Stomach (tissue), 9 donors: ENCODE results near the gene NINJ2. TPM values are rescaled to one million over a fixed set of nuclear protein-coding genes. Genes with fewer than 3 reads are reported as not detected.

Experiments used
- DNase-seq, 2 donors: peaks; one replicate each; pipeline versions ENCODE4 v3.0.0 to v3.0.0-alpha.2; 2013 to 2019
- H3K27ac ChIP-seq, 5 donors: fragments of 200-600 bp in 4 of 5; sonication (generic) in 4 of 5; one replicate each; pipeline ENCODE4 v1.5.1; 2013 to 2019; ENCODE audit warnings: mild to moderate bottlenecking in 1 of 5, moderate library complexity in 1 of 5
- H3K27me3 ChIP-seq, 3 donors: fragments of 200-600 bp; sonication (generic); one replicate each; pipeline ENCODE4 v1.5.1; 2017 to 2019; ENCODE audit warnings: mixed run types in 1 of 3
- H3K36me3 ChIP-seq, 4 donors: fragments of 200-600 bp; sonication (generic); 1 replicate in 3 of 4; 2 replicates in 1 of 4; pipeline ENCODE4 v1.5.1; 2016 to 2019
- H3K4me1 ChIP-seq, 4 donors: fragments of 200-600 bp; sonication (generic); one replicate each; pipeline ENCODE4 v1.5.1; 2016 to 2019
- H3K4me3 ChIP-seq, 4 donors: fragments of 200-600 bp; sonication (generic) in 3 of 4; one replicate each; pipeline ENCODE4 v1.5.1; 2016 to 2019; ENCODE audit warnings: mild to moderate bottlenecking in 1 of 4
- H3K9me3 ChIP-seq, 4 donors: fragments of 200-600 bp; sonication (generic); one replicate each; pipeline ENCODE4 v1.5.1; 2016 to 2019
- EP300 ChIP-seq: sonication (generic); formaldehyde crosslinking; IDR thresholded peaks from one replicate; pipeline ENCODE4 v1.6.1; 2017; ENCODE audit warnings: antibody characterized with exemption
- POLR2A ChIP-seq, 4 donors: fragments of 450-650 bp; IDR thresholded peaks; one replicate each; pipeline ENCODE4 v1.6.1; 2016; ENCODE audit warnings: antibody characterized with exemption in 4 of 4, control low read depth in 2 of 4, mild to moderate bottlenecking in 1 of 4, moderate library complexity in 1 of 4
- POLR2AphosphoS5 ChIP-seq, 3 donors: sonication (generic); formaldehyde crosslinking; IDR thresholded peaks; one replicate each; pipeline ENCODE4 v1.6.1; 2016; ENCODE audit warnings: antibody characterized with exemption in 3 of 3
- WGBS, 5 donors: extraction: QIAGEN DNeasy Blood & Tissue Kit in 3 of 5; methylation state at CpG; one replicate each; pipeline versions ENCODE4 v1.1.5 to v1.1.7; 2013 to 2018; 5-methylcytosine and 5-hydroxymethylcytosine counted together
- intact Hi-C: fragments of 100-400 bp; cut with DNase I; formaldehyde crosslinking; loops from one replicate; pipeline ENCODE4 v1.15.1; 2023; ENCODE audit warnings: low total_unique reads
- polyA plus RNA-seq, 3 donors: library from polyadenylated mRNA; stranded (reverse); fragments of 200-250 nt; gene quantifications; one replicate each; pipeline ENCODE4 v1.2.3, GENCODE V29; 2013
- total RNA-seq, 5 donors: library from RNA; depleted of rRNA; stranded (reverse); fragments of >200 nt; gene quantifications; one replicate each; pipeline versions ENCODE4 v1.1.0 to v1.2.3, GENCODE V29; 2014 to 2016
- TF ChIP-seq, protein P1 (sequence below), 7 experiments: fragments of 450-650 bp in 4 of 7; fragments of 200-600 bp in 3 of 7; sonication (generic) in 3 of 7; IDR thresholded peaks; one replicate each; pipeline ENCODE4 v1.5.1; 2016 to 2019; ENCODE audit warnings: antibody characterized with exemption in 7 of 7, control low read depth in 2 of 7, mild to moderate bottlenecking in 1 of 7
- donor health status: healthy with polysubstance abuse.
- donor health status: Bipolar disorder and iron deficiency.
- donor health status: healthy.

The NINJ2 gene
- total and polyA plus RNA-seq, 8 donors, result 2.0 to 26.2 (median 5.0) TPM; not detected in 3

DNA sequence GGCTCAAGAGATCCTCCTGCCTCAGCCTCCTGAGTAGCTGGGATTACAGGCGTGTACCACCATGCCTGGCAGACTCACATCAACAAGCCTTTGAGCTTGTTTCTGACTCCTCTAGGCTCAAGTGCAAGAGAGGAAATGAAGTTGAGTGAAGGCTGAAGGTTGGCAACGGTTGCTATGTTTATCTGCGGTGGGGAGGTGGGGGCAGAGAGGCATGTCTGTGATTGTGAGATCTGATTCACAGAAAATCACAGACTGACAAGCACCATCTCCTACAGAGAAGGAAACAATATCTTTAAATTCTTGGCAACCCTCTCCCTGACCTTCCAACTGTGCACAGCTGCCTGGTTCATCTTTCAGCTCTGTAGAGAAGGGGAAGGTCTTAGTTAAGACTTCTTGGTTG is 22.1 kb upstream of the NINJ2 start:
- no peak overlapping the region for H3K27ac ChIP-seq
- no peak overlapping the region for H3K4me3 ChIP-seq
- intact Hi-C loops, result no loop called here
- WGBS, 5 donors, result 33 to 56% (median 37%) methylated on average over 3 of the region's 3 CpGs
- H3K36me3 ChIP-seq, result no peaks in the 10 kb centered on the region
- DNase-seq, result peak in 1 of 2 donors; percentile 79
- peaks cover 0 to 7% (median 0%) of the 10 kb centered on the region in 4 donors for H3K4me1 ChIP-seq
- TF ChIP-seq POLR2A (IDR thresholded peaks at IDR 0.05) (no peak), POLR2AphosphoS5 (IDR thresholded peaks at IDR 0.05) (no peak), EP300 (no peak)
- TF ChIP-seq, protein P1, sequence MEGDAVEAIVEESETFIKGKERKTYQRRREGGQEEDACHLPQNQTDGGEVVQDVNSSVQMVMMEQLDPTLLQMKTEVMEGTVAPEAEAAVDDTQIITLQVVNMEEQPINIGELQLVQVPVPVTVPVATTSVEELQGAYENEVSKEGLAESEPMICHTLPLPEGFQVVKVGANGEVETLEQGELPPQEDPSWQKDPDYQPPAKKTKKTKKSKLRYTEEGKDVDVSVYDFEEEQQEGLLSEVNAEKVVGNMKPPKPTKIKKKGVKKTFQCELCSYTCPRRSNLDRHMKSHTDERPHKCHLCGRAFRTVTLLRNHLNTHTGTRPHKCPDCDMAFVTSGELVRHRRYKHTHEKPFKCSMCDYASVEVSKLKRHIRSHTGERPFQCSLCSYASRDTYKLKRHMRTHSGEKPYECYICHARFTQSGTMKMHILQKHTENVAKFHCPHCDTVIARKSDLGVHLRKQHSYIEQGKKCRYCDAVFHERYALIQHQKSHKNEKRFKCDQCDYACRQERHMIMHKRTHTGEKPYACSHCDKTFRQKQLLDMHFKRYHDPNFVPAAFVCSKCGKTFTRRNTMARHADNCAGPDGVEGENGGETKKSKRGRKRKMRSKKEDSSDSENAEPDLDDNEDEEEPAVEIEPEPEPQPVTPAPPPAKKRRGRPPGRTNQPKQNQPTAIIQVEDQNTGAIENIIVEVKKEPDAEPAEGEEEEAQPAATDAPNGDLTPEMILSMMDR (IDR thresholded peaks at IDR 0.05), result no peak
- no peaks in the 10 kb centered on the region for H3K27me3 ChIP-seq
- H3K9me3 ChIP-seq, result no peaks in the 10 kb centered on the region

DNA sequence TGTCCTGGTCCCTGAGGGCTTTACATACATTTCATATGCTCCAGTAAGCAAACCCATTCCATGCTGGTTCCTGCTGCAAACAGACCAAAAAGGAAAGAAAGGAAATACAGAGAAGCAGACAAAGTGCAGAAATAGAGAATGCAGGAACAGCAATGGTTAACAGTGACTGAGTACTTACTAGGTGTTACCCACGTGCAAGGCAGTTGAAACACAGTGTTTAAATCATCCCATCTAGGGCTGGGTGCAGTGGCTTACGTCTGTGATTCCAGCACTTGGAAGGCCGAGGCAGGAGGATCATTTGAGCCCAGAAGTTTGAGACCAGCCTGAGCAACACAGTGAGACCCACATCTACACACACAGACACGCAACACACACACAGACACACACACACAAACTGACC is 21.2 kb upstream of the NINJ2 start:
- H3K4me3 ChIP-seq, result no peak overlapping the region
- no peak for TF ChIP-seq EP300
- TF ChIP-seq POLR2AphosphoS5 (IDR thresholded peaks at IDR 0.05), result no peak
- no peak for TF ChIP-seq POLR2A (IDR thresholded peaks at IDR 0.05)
- TF ChIP-seq, protein P1 (IDR thresholded peaks at IDR 0.05), result no peak
- H3K9me3 ChIP-seq, result no peaks in the 10 kb centered on the region
- DNase-seq, result no peak
- intact Hi-C loops, result no loop called here
- H3K36me3 ChIP-seq, result no peaks in the 10 kb centered on the region
- no peaks in the 10 kb centered on the region for H3K27me3 ChIP-seq
- no peak overlapping the region for H3K27ac ChIP-seq
- H3K4me1 ChIP-seq, result peaks cover 0 to 7% (median 0%) of the 10 kb centered on the region in 4 donors
- WGBS, 5 donors, result 71 to 75% (median 73%) methylated on average over 4 of the region's 4 CpGs

DNA sequence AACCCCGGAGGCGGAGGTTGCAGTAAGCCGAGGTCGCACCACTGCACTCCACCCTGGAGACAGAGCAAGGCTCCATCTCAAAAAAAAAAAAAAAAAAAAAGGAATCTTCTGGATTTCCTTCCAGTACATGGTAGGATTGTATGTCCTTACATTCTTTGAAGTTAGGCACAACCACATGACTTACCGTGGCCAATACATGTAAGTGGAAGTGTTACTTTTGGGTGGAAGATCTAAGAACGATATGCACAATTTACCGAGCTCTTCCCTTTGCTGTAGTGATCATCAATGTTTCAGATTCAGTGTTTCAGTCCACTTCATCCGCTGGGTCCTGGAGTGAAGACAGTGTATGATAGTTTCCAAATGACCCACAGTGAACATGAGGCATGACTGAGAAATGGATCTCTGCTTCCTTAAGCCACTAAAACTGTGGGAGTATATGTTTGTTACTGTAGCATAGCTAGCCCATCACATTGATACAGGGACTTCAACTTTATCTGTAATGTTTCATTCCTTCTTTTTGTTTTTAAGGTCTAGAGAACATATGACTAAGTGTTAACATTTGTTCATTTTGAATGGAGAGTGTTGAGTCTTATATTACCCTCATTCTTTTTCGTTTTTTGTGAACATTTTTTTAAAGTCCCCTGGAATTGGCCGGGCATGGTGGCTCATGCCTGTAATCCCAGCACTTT is 18.5 kb upstream of the NINJ2 start:
- intact Hi-C loops, result no loop called here
- Histone ChIP-seq H3K36me3 (no peaks in the 10 kb centered on the region), H3K27ac (no peak overlapping the region), H3K27me3 (no peaks in the 10 kb centered on the region), H3K4me3 (no peak overlapping the region), H3K4me1 (peaks cover 0 to 7% (median 0%) of the 10 kb centered on the region in 4 donors), H3K9me3 (no peaks in the 10 kb centered on the region)
- WGBS, 5 donors, result 92 to 95% (median 93%) methylated on average over 10 of the region's 10 CpGs
- TF ChIP-seq EP300 (no peak), POLR2AphosphoS5 (IDR thresholded peaks at IDR 0.05) (no peak), POLR2A (IDR thresholded peaks at IDR 0.05) (no peak)
- TF ChIP-seq, protein P1 (IDR thresholded peaks at IDR 0.05), result no peak
- no peak for DNase-seq

DNA sequence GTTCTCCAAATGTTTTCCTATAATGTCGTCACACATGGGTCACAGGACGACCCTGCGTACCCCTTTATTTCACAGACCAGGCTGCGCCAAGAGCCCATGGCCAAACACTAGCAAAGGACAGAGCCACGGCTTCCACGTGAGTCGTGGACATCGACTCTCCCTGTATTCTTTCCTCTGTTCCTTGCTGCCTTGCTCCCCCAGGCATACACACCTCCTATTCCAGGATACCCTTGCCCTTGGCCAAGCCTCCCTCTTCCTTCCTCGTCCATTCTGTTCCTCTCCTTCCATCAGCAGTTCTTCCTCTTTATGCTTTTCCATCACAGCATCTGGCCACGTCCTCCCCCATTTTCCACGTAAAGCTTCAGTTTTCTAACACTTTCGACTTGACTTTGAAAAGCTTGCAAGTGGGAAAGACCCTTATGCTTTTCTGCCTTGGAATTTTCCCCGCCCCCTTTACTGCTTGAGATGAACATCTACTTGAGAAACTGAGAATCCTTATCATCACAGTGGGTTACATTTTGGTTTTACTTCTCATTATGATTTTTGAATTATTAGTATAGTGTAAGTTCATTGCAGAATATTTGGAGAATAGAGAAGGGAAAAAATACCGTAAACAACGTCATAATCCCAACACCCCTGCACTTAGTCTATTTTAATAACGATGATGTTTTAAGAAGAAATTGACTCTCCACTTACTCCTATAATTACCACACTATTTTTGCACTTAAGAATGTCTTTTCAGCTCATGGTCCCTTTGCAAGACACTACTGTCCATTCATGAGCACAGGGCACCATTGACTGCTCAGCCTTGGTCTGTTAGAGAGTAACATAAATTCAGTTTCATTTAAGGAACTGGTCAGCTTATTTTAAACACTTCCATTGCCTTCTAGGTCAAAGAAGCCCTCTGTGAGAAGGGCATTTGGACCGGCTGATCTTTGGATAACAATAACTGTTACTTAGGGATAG is 15.8 kb upstream of the NINJ2 start:
- Histone ChIP-seq H3K36me3 (no peaks in the 10 kb centered on the region), H3K4me3 (no peak overlapping the region), H3K9me3 (no peaks in the 10 kb centered on the region), H3K27ac (no peak overlapping the region), H3K4me1 (peaks cover 0 to under 1% (median 0%) of the 10 kb centered on the region in 4 donors), H3K27me3 (no peaks in the 10 kb centered on the region)
- WGBS, 5 donors, result 87 to 90% (median 88%) methylated on average over 17 of the region's 17 CpGs
- DNase-seq, result no peak
- no peak for TF ChIP-seq POLR2AphosphoS5 (IDR thresholded peaks at IDR 0.05)
- TF ChIP-seq, protein P1 (IDR thresholded peaks at IDR 0.05), result no peak
- intact Hi-C loops, result no loop called here
